ENCODE results near the gene CRACR2A. TPM values are rescaled to one million over a fixed set of nuclear protein-coding genes. Genes with fewer than 3 reads are reported as not detected.

The CRACR2A gene
- total RNA-seq, 1 experiment from 2014 or later, result 0.92 TPM

DNA sequence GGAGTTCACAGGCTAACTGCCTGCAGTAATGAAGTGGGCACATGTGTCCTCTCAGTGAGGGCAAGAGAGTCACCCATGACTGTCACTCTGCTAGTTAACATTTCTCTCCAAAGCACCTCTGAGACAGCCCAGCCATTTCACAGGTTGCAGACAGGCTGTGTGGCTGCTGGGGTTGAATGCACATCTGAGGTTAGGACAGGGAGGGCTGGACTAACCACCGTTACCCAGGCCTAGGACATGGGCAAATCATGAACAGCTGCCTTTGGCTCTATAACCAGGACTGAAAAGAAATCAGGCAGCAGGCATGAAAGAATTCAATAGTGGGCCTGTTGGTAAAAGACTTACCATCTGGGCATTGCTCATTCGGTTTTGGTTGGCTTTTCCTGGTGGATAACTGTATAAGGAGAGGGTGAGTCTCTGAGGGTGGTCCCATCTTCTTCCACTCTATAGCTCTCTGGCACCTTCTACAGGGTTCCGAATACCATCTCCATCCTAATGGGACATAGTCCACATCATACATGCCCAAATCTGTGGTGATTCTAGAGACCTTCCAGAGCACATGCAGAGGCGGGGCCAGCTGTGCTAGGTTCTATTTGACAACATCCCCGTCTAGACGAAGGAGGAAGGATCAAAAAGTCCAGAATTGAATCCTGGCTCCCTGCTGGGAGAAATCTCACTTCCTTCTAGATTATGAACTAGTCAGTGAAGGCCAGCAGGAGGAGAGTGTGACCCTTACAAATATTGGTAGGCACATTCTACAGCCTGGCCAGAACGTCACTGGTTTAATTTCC is 10.8 kb downstream of the CRACR2A start:
- no peaks in the 10 kb centered on the region for H3K27me3 ChIP-seq (ENCODE audit: control insufficient read depth, insufficient read depth, low read length)
- H3K27ac ChIP-seq (ENCODE audit: low read length), result no peak overlapping the region
- intact Hi-C loops (cut with micrococcal nuclease; ENCODE audit: unreplicated experiment), result no loop called here
- H3K36me3 ChIP-seq (ENCODE audit: control insufficient read depth, insufficient read depth, low read length), result no peaks in the 10 kb centered on the region
- ChIA-PET CTCF (no interaction called here), POLR2A (no interaction called here)
- H3K4me3 ChIP-seq (ENCODE audit: low read depth in 2 of 2, low read length in 2 of 2), result no peak overlapping the region
- no peaks in the 10 kb centered on the region for H3K4me1 ChIP-seq (ENCODE audit: control insufficient read depth, insufficient read depth, low read length)
- no peaks in the 10 kb centered on the region for H3K9me3 ChIP-seq (ENCODE audit: control insufficient read depth, insufficient read depth, low read depth, low read length)
- DNase-seq (ENCODE audit: low read depth, low spot score) (no peak), ATAC-seq (no peak)
- in situ Hi-C loops (cut with HindIII; ENCODE audit: low pct_unique_long_range_greater_than_20kb, low sequenced_read_pairs), result no loop called here
- TF ChIP-seq, protein P1, sequence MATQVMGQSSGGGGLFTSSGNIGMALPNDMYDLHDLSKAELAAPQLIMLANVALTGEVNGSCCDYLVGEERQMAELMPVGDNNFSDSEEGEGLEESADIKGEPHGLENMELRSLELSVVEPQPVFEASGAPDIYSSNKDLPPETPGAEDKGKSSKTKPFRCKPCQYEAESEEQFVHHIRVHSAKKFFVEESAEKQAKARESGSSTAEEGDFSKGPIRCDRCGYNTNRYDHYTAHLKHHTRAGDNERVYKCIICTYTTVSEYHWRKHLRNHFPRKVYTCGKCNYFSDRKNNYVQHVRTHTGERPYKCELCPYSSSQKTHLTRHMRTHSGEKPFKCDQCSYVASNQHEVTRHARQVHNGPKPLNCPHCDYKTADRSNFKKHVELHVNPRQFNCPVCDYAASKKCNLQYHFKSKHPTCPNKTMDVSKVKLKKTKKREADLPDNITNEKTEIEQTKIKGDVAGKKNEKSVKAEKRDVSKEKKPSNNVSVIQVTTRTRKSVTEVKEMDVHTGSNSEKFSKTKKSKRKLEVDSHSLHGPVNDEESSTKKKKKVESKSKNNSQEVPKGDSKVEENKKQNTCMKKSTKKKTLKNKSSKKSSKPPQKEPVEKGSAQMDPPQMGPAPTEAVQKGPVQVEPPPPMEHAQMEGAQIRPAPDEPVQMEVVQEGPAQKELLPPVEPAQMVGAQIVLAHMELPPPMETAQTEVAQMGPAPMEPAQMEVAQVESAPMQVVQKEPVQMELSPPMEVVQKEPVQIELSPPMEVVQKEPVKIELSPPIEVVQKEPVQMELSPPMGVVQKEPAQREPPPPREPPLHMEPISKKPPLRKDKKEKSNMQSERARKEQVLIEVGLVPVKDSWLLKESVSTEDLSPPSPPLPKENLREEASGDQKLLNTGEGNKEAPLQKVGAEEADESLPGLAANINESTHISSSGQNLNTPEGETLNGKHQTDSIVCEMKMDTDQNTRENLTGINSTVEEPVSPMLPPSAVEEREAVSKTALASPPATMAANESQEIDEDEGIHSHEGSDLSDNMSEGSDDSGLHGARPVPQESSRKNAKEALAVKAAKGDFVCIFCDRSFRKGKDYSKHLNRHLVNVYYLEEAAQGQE (IDR thresholded peaks at IDR 0.05; ENCODE audit: insufficient read depth in 1 of 2, low read depth in 2 of 2, low read length in 1 of 2), result no peak
- TF ChIP-seq POLR2AphosphoS5 (IDR thresholded peaks at IDR 0.05; ENCODE audit: low read depth, low read length), result no peak
- TF ChIP-seq SIN3A (IDR thresholded peaks at IDR 0.05; ENCODE audit: borderline replicate concordance, insufficient read depth, low read depth, low read length), result no peak
- TF ChIP-seq CTCF (IDR thresholded peaks at IDR 0.05), result no peak
- no peak for TF ChIP-seq TCF7L2 (IDR thresholded peaks at IDR 0.05; ENCODE audit: low read depth, low read length)
- no TSS peak for BruUV-seq (replicated peaks)

DNA sequence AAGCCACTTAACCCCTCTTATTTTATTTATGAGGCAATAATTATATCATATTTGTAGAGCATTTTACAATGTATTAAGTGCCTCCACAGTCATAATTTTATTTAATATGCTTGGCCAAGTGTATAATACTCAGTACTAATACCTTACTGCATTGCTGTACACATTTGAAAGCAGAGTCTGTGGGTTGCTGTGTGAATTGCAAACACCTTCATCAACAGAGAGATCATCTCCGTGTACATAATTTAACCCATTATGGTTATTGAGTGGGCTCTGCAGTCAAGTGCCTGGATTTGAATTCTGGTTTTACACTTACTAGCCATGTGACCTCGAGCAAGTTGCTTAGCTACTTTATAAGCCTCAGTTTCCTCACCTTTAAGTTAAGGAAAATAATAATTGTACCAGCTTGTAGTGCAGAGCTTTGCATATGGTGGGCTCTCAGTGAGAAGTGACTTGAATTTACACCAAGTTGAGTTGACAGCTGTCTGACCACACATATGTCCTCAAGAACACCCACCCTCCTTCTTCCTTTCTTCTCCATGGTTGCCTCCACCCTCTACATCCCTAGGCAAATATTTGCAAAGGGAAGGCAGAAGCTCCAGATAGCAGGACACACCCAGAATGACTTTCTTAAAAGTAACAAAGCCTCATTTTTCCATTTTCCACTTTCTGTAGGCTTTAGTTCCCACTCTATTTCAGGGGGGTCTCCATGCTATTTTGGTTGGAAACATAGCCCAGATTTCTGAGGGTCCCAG is 12.3 kb downstream of the CRACR2A start:
- BruUV-seq (replicated peaks), result no TSS peak
- POLR2A ChIA-PET, result no interaction called here
- in situ Hi-C loops (cut with HindIII; ENCODE audit: low pct_unique_long_range_greater_than_20kb, low sequenced_read_pairs) (no loop called here), intact Hi-C loops (cut with micrococcal nuclease; ENCODE audit: unreplicated experiment) (no loop called here)
- no peaks in the 10 kb centered on the region for H3K9me3 ChIP-seq (ENCODE audit: control insufficient read depth, insufficient read depth, low read depth, low read length)
- H3K27me3 ChIP-seq (ENCODE audit: control insufficient read depth, insufficient read depth, low read length), result no peaks in the 10 kb centered on the region
- no peaks in the 10 kb centered on the region for H3K4me1 ChIP-seq (ENCODE audit: control insufficient read depth, insufficient read depth, low read length)
- H3K4me3 ChIP-seq (ENCODE audit: low read depth in 2 of 2, low read length in 2 of 2), result no peak overlapping the region
- no peak overlapping the region for H3K27ac ChIP-seq (ENCODE audit: low read length)
- ATAC-seq (no peak), DNase-seq (ENCODE audit: low read depth, low spot score) (no peak)
- no peaks in the 10 kb centered on the region for H3K36me3 ChIP-seq (ENCODE audit: control insufficient read depth, insufficient read depth, low read length)
- no peak for TF ChIP-seq SIN3A (IDR thresholded peaks at IDR 0.05; ENCODE audit: borderline replicate concordance, insufficient read depth, low read depth, low read length)
- TF ChIP-seq, protein P1 (IDR thresholded peaks at IDR 0.05; ENCODE audit: insufficient read depth in 1 of 2, low read depth in 2 of 2, low read length in 1 of 2), result no peak
- TF ChIP-seq TCF7L2 (IDR thresholded peaks at IDR 0.05; ENCODE audit: low read depth, low read length), result no peak
- no peak for TF ChIP-seq CTCF (IDR thresholded peaks at IDR 0.05)
- TF ChIP-seq POLR2AphosphoS5 (IDR thresholded peaks at IDR 0.05; ENCODE audit: low read depth, low read length), result no peak
- CTCF ChIA-PET, result no interaction called here

Measured in Panc1 (cell line).